ENCODE results near the gene CACNA1C.

- TF ChIP-seq POLR2A (IDR thresholded peaks at IDR 0.05) (no peak), CTCF (IDR thresholded peaks at IDR 0.05) (no peak)
Measured at GRCh38 chr12:2142068-2142467, 89.3 kb downstream of the CACNA1C start.
